GM19238 (cell line): ENCODE data around the gene PPT1.
"Not testable (repeated sequence)": the region's sequence is repeated elsewhere in the genome, so short reads cannot be mapped to it uniquely, and the experiment has no call there.

ENCODE experiments used
- DNase-seq: peaks from one replicate; pipeline ENCODE4 v3.0.0; 2011; ENCODE audit warnings: low spot score; ENCODE audit not compliant: insufficient read length

The PPT1 gene

GRCh38 chr1:40057310-40058030 is 39.6 kb downstream of the PPT1 start:
- no peak for DNase-seq

GRCh38 chr1:40056519-40057309 is 40.3 kb downstream of the PPT1 start:
- no peak for DNase-seq

GRCh38 chr1:40053138-40053887 is 43.7 kb downstream of the PPT1 start:
- no peak for DNase-seq

GRCh38 chr1:40050863-40051262 is 46.2 kb downstream of the PPT1 start:
- DNase-seq = no peak

- no peak for DNase-seq
Observed at GRCh38 chr1:40049725-40050124, 47.3 kb downstream of the PPT1 start.

- DNase-seq = no peak
Observed at GRCh38 chr1:40047769-40048168, 49.3 kb downstream of the PPT1 start.

- no peak for DNase-seq
Observed at GRCh38 chr1:40047276-40047675, 49.8 kb downstream of the PPT1 start.

- no peak for DNase-seq
Observed at GRCh38 chr1:40045766-40046165, 51.3 kb downstream of the PPT1 start.

GRCh38 chr1:40045182-40045581 is 51.9 kb downstream of the PPT1 start:
- no peak for DNase-seq

GRCh38 chr1:40044110-40044509 is 52.9 kb downstream of the PPT1 start:
- no peak for DNase-seq

- no peak for DNase-seq
Observed at GRCh38 chr1:40042341-40042740, 54.7 kb downstream of the PPT1 start.

GRCh38 chr1:40041466-40041838 is 55.6 kb downstream of the PPT1 start:
- DNase-seq = no peak

- DNase-seq = peak; percentile 87
Observed at GRCh38 chr1:40040511-40041465, 56.3 kb downstream of the PPT1 start, which contains the start of gene CAP1. Gene CAP1 (plus strand): TSS chr1:40040729. CDS start chr1:40059347, 18,618 bp downstream.

- DNase-seq = peak; percentile 67
Observed at GRCh38 chr1:40039757-40040510, 57.1 kb downstream of the PPT1 start.

- no peak for DNase-seq
Observed at GRCh38 chr1:40039245-40039756, 57.8 kb downstream of the PPT1 start.

- DNase-seq = no peak
Observed at GRCh38 chr1:40038697-40039096, 58.4 kb downstream of the PPT1 start.

GRCh38 chr1:40037254-40037653 is 59.8 kb downstream of the PPT1 start:
- DNase-seq = not testable (repeated sequence)

GRCh38 chr1:40036574-40036973 is 60.5 kb downstream of the PPT1 start:
- no peak for DNase-seq

- no peak for DNase-seq
Observed at GRCh38 chr1:40034869-40035268, 62.2 kb downstream of the PPT1 start.
